Neural crest cell (in vitro differentiated cells): ENCODE data around the gene SPDYE3. TPM values are rescaled to one million over a fixed set of nuclear protein-coding genes. Genes with fewer than 3 reads are reported as not detected.

Source experiments
- DNase-seq: peaks from one replicate; pipeline ENCODE4 v3.0.0; 2021; ENCODE audit warnings: low read depth, mixed read lengths, low spot score
- H3K27ac Mint-ChIP-seq: one replicate; pipeline ENCODE4 v1.8.0; 2021; ENCODE audit warnings: mild to moderate bottlenecking, mixed read lengths; ENCODE audit not compliant: unreplicated experiment
- H3K27me3 Mint-ChIP-seq: 2 replicates; pipeline ENCODE4 v1.8.0; 2021; ENCODE audit warnings: low read depth, mild to moderate bottlenecking, mixed read lengths
- H3K36me3 Mint-ChIP-seq: 2 replicates; pipeline ENCODE4 v1.8.0; 2021; ENCODE audit warnings: low read depth, mild to moderate bottlenecking, mixed read lengths
- H3K4me1 Mint-ChIP-seq: 2 replicates; pipeline ENCODE4 v1.8.0; 2021; ENCODE audit warnings: mixed read lengths
- H3K4me3 Mint-ChIP-seq: one replicate; pipeline ENCODE4 v1.8.0; 2021; ENCODE audit warnings: mild to moderate bottlenecking, mixed read lengths
- H3K9me3 Mint-ChIP-seq: 2 replicates; pipeline ENCODE4 v1.8.0; 2021; ENCODE audit warnings: mixed read lengths
- CTCF ChIP-seq: fragments of 200-600 bp; sonication (generic); conservative IDR thresholded peaks from 2 replicates; pipeline ENCODE4 v1.5.0; 2021; ENCODE audit warnings: antibody characterized with exemption, mild to moderate bottlenecking
- total RNA-seq: library from RNA; stranded (reverse); gene quantifications from 2 replicates; pipeline ENCODE4 v1.2.1, GENCODE V29; 2021

SPDYE3 gene
- total RNA-seq, 1 donor from 2014 or later, result not detected

GRCh38 chr7:100356416-100357068 is 49.0 kb downstream of the SPDYE3 start:
- H3K36me3 Mint-ChIP-seq, result peaks cover 3% of the 10 kb centered on the region
- H3K27me3 Mint-ChIP-seq, result no peaks in the 10 kb centered on the region
- TF ChIP-seq CTCF, result no peak
- H3K4me3 Mint-ChIP-seq, result no peak overlapping the region
- no peaks in the 10 kb centered on the region for H3K4me1 Mint-ChIP-seq
- DNase-seq, result no peak
- no peak overlapping the region for H3K27ac Mint-ChIP-seq
- no peaks in the 10 kb centered on the region for H3K9me3 Mint-ChIP-seq

- DNase-seq, result no peak
- TF ChIP-seq CTCF, result no peak
- H3K9me3 Mint-ChIP-seq, result no peaks in the 10 kb centered on the region
- no peak overlapping the region for H3K4me3 Mint-ChIP-seq
- no peaks in the 10 kb centered on the region for H3K4me1 Mint-ChIP-seq
- H3K36me3 Mint-ChIP-seq, result peaks cover 7% of the 10 kb centered on the region
- no peaks in the 10 kb centered on the region for H3K27me3 Mint-ChIP-seq
- H3K27ac Mint-ChIP-seq, result no peak overlapping the region
Measured at GRCh38 chr7:100357131-100357561, 49.6 kb downstream of the SPDYE3 start.

- no peak for TF ChIP-seq CTCF
- DNase-seq, result no peak
- Mint-ChIP-seq H3K27me3 (no peaks in the 10 kb centered on the region), H3K36me3 (peaks cover 11% of the 10 kb centered on the region), H3K4me1 (no peaks in the 10 kb centered on the region), H3K9me3 (no peaks in the 10 kb centered on the region), H3K27ac (no peak within 1 kb of the TSS), H3K4me3 (no peak within 1 kb of the TSS)
Measured at GRCh38 chr7:100358027-100358856, 50.7 kb downstream of the SPDYE3 start, which contains the start of gene PILRB. PILRB (plus strand) TSS chr7:100358117; CDS start chr7:100358303, 186 bp downstream.

GRCh38 chr7:100358857-100359212 is 51.3 kb downstream of the SPDYE3 start:
- H3K27ac Mint-ChIP-seq, result peak overlapping the region; percentile 19
- H3K9me3 Mint-ChIP-seq, result no peaks in the 10 kb centered on the region
- no peak for TF ChIP-seq CTCF
- no peak overlapping the region for H3K4me3 Mint-ChIP-seq
- H3K4me1 Mint-ChIP-seq, result no peaks in the 10 kb centered on the region
- no peaks in the 10 kb centered on the region for H3K27me3 Mint-ChIP-seq
- no peak for DNase-seq
- H3K36me3 Mint-ChIP-seq, result peaks cover 14% of the 10 kb centered on the region

GRCh38 chr7:100360135-100360854 is 52.8 kb downstream of the SPDYE3 start:
- no peak for TF ChIP-seq CTCF
- DNase-seq, result no peak
- no peaks in the 10 kb centered on the region for H3K9me3 Mint-ChIP-seq
- H3K27ac Mint-ChIP-seq, result no peak overlapping the region
- H3K4me3 Mint-ChIP-seq, result no peak overlapping the region
- peaks cover 23% of the 10 kb centered on the region for H3K36me3 Mint-ChIP-seq
- H3K27me3 Mint-ChIP-seq, result no peaks in the 10 kb centered on the region
- H3K4me1 Mint-ChIP-seq, result no peaks in the 10 kb centered on the region
